Tongue (tissue), 2 donors: ENCODE results near the gene KLHL9. TPM values are rescaled to one million over a fixed set of nuclear protein-coding genes. Genes with fewer than 3 reads are reported as not detected.
"Not testable (repeated sequence)": the region's sequence is repeated elsewhere in the genome, so short reads cannot be mapped to it uniquely, and the experiment has no call there.

ENCODE experiments used
- DNase-seq: peaks from one replicate; pipeline ENCODE4 v3.0.0-alpha.2; 2015
- total RNA-seq: library from RNA; depleted of rRNA; stranded (reverse); fragments of >200 nt; gene quantifications from one replicate; pipeline ENCODE4 v1.2.3, GENCODE V29; 2014

Gene KLHL9, protein sequence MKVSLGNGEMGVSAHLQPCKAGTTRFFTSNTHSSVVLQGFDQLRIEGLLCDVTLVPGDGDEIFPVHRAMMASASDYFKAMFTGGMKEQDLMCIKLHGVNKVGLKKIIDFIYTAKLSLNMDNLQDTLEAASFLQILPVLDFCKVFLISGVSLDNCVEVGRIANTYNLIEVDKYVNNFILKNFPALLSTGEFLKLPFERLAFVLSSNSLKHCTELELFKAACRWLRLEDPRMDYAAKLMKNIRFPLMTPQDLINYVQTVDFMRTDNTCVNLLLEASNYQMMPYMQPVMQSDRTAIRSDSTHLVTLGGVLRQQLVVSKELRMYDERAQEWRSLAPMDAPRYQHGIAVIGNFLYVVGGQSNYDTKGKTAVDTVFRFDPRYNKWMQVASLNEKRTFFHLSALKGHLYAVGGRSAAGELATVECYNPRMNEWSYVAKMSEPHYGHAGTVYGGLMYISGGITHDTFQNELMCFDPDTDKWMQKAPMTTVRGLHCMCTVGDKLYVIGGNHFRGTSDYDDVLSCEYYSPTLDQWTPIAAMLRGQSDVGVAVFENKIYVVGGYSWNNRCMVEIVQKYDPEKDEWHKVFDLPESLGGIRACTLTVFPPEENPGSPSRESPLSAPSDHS
- total RNA-seq: 40.7 TPM

DNA sequence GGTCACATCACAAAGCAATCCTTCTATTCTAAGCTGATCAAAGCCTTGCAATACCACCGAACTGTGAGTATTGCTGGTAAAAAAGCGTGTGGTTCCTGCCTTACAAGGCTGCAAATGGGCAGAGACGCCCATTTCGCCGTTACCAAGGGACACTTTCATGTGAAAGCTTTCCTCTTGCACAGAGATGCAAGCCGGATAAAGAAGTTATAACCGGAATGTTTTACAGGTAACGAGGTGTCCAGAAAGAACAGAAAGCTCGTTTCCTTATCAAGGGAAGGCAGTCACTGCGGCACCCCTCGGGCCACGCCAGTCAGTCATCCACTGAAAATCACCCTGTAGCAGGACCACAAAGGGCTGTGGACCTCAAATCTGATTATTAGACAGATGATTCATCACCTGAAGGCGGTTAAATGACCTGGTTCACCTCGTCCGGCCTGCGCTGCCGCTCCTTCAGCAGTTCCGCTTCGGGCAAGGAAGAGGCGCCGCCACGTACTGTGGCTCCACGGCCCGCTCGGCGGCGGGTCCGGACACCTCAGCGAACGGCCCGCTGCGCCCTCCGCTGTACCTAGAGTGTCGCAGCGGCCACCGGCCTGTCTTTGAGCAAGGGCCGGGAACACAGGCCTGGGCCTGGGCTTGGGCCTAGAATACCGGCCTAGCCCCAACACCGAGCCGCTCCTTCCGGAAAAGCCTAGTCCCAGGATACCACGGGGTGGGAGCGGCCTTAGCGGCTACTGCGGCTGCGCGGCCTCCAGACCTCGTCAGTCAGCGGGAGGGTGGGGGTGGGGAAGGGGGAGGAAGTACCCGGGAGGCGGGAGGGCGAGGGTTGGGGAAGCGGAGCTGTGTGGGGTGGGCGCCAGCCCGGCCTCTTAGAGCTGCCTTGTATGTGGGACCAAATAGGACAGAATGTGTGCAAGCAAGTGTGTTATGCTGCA lies at the start of gene KLHL9:
TSS of gene KLHL9 (minus strand) at position 704 of the 932 bp plus-strand sequence. CDS start at position 159, 545 bp downstream.
- DNase-seq: peak; percentile 97

DNA sequence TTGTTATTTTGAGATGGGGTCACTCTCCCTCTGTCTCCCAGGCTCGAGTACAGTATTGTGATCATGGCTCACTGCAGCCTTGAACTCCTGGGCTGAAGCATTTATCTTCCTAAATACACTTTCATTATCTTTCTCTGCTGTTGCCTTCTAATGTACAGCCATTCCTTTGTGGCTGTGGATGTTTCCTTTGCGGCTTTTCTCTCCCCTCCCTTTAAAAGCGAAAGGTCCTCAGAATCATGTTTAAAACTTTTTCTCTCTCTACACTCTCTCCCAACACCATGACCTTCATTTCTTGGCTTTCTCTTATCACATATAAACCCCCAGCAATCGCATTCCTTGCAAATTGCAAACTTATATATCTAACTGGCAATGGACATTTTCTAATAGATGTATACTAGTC lies 48.4 kb upstream of the KLHL9 start:
- no peak for DNase-seq

DNA sequence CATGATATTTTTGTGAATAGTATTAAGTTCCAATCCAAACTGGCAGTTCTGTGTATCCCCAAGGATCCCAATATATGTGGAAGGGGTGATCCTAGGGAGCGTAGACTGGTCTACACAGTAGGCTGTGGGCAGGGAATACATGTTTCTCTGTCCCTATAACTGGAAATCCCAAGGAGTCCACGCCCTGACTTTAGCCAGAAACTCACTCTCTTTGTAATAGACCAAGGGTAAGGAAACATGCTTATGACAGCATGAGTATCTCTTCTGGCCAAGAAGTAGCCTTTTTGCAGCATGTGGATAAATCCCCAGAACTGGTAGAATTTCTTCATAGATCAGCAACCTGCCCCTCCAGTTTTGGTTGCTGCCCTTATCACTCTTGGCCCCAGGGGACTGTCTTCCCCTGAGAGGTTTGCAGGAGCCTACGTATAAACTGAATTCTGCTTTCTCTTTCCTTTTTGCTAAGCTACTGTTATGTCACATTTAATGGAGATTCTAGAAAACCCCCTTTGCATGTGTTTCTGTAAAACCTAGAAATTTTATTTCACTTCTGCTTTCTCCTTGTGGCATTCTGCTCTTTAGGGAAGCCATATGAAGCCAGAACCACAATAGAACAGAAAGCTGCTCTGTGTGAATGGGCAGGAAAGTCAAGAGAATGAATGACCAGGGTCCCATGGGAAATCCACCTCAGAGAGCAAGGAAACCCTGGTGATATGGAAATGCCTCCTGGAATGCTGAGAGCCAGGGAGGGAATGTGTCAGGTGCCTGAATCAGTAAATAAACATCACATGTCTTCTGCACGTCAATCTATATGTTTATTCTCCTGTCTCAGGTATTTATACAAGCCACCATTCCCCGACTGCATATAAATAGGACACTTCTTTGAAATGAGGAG lies 46.5 kb upstream of the KLHL9 start:
- DNase-seq: no peak

DNA sequence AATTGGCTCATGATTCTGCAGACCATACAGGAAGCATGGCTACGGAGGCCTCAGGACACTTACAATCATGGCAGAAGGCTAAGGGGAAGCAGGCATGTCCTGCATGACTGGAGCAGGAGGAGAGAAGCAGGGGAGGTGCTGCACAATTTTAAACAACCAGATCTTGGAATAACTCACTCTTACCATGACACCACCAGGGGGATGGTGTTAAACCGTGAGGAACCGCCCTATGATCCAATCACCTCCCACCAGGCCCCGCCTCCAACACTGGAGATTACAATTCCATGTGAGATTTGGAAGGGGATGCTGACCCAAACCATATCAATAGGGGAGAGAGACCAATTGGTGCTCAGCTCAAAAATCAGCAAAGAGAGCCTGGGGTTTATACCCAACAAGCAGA lies 36.3 kb upstream of the KLHL9 start:
- not testable (repeated sequence) for DNase-seq

DNA sequence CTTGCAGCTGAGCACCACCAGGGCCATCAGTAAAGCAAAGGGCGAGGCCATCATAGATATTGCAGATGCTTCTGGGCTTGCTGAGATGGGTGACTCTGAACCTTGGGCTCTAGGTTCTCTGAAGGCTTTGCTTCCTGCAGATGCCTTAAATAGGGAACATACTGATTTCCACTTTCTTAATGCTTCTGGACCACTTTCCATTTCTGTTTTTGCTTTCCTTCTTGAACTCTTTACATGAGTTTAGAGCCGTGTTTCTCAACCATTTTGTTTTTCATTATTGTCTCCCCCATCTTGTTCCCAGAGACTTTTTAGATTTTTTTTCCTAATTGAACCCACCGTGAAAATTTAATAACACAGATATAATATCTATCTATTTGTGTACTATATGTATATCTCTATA lies 32.8 kb upstream of the KLHL9 start, which contains the start of gene IFNA13:
TSS of gene IFNA13 (minus strand) at position 101 of the 400 bp plus-strand sequence. CDS start at position 54, 47 bp downstream.
- no peak for DNase-seq

DNA sequence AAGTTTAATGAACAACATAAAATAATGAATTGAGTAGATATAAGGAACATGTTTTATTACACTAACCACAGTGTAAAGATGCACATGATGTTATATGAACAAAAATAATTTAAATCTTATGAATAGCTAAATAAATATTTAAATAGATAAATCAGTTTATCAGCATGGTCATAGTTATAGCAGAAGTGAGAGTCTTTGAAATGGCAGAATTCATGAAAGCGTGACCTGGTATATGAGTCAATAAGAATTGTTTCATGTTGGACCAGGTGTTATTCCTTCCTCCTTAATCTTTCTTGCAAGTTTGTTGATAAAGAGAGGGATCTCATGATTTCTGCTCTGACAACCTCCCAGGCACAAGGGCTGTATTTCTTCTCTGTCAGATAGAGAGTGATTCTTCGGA lies 32.0 kb upstream of the KLHL9 start:
- not testable (repeated sequence) for DNase-seq

DNA sequence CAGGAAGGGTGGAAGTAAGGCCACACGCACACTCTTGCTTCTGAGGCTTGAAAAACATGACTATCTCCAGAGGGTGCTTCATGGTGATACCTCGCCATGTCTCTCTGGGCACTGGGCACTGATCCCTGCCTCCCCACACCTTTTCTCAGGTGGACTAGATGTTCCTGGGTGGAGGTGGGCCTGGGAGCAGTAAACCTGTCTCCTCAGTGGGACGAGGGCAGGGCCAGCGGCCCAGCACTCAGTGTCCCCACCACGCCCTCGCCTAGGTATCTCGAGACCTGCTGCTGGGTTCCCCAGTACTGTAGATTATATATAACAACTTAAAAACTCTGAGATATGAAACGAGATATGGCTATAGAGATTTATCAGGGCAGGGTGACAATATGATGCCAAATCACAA lies 27.1 kb upstream of the KLHL9 start:
- DNase-seq: no peak

DNA sequence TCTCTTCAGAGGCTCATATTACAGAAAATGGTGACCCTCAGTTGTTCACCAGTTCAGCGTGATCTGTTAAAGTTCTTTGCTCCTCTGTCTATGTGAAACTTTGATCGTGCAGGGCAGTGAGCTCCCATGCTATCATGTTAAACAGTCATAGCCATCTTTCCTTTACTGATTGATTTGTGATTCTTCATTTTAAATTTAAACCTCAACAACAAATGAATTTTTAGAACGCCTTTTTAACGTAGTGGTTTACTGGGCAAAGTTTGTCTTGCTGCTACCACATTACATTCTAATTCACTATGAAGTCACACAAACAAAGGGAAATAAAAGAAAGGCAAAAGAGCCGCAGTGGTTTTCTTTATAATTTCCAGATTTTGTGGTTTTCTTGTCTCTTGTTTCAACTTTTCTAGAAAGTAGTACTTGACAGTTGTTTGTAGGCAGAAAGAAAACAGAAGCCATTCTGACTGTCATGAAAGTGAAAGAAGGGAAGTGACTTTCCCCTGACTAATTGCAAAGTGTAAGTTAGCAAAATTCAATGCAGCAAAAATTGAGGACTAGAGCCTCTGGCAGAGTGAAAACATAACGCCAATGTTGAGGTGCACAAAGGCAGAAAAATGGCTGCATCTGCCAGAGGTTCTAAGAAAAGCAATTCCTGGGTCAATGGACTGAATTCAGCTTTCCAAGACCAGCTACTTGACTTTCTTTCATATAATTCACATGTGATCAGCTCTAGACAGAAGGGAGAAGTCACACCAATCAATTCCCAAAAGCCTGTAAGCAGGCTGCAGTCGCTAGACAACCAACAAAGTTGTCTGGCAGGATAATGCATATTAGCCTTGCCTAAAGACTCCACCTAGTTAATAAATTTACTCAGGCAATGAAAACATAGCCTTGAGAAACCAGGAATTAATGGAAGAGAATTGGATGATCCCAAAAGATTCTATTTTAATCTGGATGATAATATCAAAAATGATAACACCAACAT lies 22.6 kb upstream of the KLHL9 start:
- peak; percentile 10 for DNase-seq

DNA sequence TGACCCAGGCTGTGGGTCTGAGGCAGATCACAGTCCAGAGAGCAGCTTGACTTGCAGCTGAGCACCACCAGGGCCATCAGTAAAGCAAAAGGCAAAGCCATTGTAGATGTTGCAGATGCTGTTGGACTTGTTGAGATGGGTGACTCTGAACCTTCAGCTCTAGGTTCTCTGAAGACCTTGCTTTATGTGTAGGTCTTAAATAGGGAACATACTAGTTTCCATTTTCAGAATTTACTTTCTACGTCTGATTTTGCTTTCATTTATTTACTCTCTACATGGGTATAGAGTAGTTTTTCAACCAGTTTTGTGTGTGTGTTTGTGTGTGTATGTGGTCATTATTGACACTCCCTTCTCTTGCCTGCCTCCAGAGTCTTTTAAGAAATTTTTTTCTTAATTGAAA lies 15.6 kb upstream of the KLHL9 start, which contains the start of gene IFNA6:
TSS of gene IFNA6 (minus strand) at position 101 of the 400 bp plus-strand sequence. CDS start at position 101, 0 bp downstream.
- no peak for DNase-seq

DNA sequence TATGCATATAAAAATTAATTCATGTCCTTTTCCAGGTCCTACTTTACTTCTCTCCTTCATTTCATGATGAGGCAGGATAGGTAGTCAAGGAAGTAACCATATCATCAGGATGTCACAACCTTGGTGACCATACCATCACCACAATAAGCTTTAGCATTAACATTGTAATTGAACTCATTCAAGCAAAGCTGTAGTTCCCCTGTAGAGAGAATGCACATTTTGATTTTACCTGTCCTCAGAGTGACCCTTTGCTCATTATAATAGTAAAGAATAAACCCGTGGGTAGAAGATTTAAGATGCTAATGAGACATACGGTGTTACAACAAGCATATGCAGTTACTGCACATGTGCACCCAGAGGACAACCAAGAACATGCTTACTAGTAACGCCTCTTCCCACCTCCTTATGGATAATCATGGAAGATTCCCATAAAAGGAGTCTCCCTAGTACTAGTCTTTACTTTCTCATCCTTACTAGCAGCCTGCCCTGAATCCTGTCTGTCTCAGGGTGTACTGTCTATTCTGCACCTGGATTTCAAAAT lies 13.3 kb upstream of the KLHL9 start:
- no peak for DNase-seq

DNA sequence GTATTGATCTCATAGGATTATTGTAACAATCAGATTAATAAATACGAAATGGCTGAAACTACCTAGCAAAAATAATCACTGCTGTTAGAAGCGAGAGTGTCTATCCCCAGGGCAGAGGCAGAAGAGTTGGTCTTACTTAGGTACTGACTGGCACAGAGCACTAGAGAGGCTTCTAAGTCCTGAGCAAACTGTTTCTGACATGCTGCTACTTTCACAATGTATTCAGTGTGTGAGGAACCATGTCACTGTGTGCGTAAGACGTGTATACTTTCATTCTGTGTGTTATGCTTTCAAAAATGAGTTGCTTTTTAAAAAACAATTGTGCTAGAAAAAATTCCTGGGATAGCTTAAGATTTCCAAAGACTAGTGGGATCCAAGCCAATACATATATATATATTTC lies 5.5 kb upstream of the KLHL9 start:
- no peak for DNase-seq

DNA sequence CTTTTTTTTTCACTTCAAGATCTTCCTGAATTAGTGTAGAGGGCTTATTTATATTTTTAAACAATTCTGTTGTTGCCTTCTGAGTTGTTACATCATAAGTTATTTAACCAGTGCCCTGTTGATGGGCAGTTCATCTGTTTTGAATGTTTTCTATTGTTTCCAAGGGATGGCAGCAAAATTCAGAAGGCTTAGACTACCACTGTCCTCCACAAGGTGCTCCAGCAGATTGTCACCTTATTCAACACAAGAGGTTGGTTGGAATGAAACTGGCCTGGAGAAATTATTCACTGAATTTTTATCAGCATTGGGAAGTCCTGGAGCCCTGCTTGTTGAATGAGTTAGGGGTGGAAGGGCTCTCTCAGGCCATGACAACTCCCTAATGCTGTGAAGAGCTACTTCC lies 1.3 kb upstream of the KLHL9 start:
- no peak for DNase-seq

DNA sequence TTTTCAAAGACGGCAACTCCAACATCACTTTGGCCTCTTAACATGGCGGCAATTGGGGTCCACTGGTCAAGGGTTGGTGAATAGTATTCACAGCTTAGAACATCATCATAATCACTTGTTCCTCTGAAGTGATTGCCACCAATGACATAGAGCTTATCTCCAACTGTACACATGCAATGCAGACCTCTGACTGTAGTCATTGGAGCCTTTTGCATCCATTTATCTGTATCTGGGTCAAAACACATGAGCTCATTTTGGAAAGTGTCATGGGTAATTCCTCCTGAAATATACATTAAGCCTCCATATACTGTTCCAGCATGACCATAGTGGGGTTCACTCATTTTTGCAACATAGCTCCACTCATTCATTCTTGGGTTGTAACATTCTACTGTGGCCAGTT lies 2.0 kb downstream of the KLHL9 start:
- DNase-seq: no peak

DNA sequence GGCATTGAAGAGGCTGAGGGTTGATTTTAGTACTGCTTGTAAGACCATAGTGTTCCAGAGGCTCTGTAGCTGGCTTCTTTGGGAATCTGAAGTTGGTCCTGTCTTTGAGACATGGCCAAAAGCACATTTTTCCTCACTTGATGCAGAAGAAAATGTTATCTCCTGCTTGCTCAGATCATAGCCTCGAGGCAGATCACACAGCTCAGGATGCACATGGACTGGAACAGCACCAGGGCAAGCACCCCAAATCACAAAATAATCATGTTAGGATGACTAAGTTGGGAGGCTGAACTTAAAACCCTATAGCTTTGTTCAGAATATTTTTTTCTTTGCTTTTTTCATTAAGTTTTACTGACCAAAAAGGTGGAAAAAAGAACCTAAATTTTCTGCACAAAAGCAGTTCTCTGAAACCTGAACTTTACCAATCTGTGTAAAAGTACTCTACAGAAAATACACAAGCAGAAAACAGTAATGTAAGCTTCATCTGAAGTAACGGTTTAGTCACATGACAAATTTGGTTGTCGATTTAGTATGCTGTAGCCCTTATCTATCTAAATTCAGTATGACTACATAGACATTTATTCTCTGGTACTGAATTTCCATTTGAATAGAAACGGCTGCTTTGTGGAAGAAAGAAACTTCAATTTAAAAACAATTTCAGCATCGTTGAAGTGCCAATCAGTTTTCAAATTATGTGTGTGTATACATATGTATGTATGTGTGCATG lies 3.4 kb downstream of the KLHL9 start:
- no peak for DNase-seq

DNA sequence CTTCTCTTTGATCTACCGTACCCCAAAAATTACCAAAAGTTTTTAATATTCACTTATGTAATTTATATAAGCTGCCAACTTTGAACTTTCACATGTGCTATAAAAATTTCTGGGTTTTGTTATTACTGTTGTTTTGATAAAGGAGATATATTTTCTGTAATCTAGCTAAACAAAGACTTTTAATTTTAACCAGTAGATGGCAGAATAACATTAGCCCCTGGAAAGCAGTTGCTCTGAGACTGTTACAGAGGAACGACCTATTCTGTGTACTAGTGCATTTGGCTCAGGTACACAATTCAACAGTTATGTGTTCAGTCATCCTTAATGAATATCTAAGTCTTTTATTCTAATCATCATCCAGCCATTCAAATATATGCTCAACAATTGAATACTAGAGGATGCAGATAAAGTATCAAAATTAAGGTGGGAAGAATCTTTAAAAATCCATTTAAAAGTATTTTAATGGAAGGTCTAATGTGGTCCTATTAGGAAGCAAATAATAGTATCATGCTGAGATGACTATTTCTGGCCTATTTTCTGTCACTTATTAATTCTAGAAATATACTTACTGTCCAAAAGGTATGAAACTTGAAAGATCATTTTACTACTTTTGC lies 8.6 kb downstream of the KLHL9 start:
- DNase-seq: peak; percentile 60

DNA sequence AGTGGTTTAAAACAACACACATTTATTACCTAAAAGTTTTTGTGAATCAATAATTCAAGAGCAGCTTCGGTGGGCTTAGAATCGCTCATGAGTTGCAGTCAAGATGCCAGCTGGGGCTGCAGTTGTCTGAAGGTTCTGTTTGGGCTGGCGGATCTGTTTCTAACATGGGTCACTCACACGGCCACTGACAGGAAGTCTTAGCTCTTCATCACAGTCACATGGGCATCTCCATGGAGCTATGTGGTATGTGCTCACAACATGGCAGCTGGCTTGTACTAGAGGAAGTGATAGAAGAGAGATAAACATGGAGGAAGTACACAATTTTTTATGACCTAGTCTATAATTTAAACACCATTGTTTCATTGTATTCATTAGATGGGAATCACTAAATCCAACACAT lies 11.2 kb downstream of the KLHL9 start:
- DNase-seq: no peak

DNA sequence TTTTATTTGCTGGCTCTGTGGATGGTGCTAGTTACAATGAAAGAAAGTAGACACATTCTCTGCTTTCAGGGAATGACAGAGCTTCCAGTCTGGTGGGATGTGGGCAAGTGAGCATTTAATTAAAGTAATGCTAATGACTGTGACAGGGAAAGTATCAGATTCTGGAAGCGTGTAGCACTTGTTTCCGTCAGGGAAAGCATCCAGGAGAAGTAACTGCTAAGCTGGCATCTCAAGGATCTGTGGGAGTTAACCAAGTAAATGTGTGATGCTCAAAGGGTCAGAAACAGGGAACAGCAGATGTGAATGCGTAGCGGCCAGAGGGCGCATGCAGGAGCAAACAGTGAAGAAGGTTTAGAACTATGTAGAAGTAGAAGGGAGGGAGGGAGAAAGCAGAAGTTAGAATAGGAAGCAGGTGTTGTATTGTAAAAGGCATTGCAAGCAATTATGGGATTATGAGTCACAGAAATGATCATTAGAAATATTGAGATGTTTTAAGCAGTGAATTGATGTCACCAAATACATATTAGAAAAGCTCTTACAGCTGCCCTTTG lies 12.2 kb downstream of the KLHL9 start:
- no peak for DNase-seq

DNA sequence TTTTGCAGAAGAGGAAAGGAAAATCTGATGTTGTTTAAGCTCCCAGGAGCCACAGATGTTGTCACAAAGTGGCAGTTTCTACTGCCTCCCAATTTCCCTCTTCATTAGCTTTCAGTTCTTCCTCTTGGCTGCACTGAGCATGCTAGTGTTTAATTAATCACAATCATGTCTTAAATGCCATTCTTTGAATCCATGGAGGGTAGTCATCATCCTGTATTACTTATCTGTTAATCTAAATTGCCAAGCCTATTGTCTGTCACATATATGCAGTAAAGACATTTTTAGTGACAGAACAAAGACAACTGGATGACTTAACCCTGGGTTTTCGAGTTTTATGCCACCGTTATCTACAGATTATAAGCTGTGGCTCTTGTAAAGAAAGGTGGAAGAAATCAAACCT lies 14.7 kb downstream of the KLHL9 start:
- DNase-seq: no peak
